Measurements from ENCODE around the gene TAF5.
A peak's percentile ranks its signal among the peaks of the same experiment; 100 is the strongest.
"Not testable (repeated sequence)": the region's sequence is repeated elsewhere in the genome, so short reads cannot be mapped to it uniquely, and the experiment has no call there.

The TAF5 gene

GRCh38 chr10:103367782-103368518 is at the start of gene TAF5:
TAF5 (plus strand) TSS chr10:103367976; CDS start chr10:103367990, 14 bp downstream.
- DNase-seq (ENCODE audit: extremely low read depth in 1 of 2, low read depth in 1 of 2): peak; percentile 76 to 80

DNA sequence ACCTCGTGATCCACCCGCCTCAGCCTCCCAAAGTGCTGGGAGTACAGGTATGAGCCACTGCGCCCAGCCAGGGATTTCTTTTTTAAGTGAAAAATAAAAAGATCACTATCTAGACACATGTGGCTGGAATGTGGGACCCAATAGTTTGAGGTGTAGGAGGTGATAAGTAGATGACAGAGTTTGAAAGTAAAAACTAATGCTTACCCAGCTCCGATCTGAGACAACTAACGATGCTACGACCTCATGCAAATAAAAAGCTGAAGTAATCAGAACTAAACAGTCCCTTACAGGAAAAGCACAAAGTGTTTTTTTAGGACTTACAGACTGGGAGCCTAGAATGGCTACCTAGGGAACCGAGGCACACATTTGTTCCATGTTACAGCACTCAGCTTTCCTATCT is 39.9 kb upstream of the TAF5 start:
- no peak for DNase-seq (ENCODE audit: extremely low read depth in 1 of 2, low read depth in 1 of 2)

- no peak for DNase-seq (ENCODE audit: extremely low read depth in 1 of 2, low read depth in 1 of 2)
Measured at GRCh38 chr10:103333934-103334520, 33.7 kb upstream of the TAF5 start.

- no peak for DNase-seq (ENCODE audit: extremely low read depth in 1 of 2, low read depth in 1 of 2)
Measured at GRCh38 chr10:103334567-103334966, 33.2 kb upstream of the TAF5 start.

DNA sequence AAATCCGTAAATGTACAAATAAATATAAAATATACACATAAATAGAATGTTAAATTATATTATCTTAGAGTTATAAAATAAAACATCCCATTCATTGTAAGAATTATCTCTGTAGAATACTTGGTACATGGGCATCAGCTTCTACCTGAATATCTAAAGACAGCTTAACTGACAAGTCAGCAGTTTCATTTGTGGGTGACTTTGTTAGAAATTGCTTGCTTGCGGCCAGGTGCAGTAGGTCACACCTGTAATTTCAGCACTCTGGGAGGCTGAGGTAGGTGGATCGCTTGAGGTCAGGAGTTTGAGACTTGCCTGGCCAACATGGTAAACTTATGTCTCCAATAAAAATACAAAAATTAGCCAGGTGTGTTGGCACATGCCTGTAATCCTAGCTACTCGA is 31.4 kb upstream of the TAF5 start:
- no peak for DNase-seq (ENCODE audit: extremely low read depth in 1 of 2, low read depth in 1 of 2)

- no peak for DNase-seq (ENCODE audit: extremely low read depth in 1 of 2, low read depth in 1 of 2)
Measured at GRCh38 chr10:103350175-103350516, 17.6 kb upstream of the TAF5 start.

DNA sequence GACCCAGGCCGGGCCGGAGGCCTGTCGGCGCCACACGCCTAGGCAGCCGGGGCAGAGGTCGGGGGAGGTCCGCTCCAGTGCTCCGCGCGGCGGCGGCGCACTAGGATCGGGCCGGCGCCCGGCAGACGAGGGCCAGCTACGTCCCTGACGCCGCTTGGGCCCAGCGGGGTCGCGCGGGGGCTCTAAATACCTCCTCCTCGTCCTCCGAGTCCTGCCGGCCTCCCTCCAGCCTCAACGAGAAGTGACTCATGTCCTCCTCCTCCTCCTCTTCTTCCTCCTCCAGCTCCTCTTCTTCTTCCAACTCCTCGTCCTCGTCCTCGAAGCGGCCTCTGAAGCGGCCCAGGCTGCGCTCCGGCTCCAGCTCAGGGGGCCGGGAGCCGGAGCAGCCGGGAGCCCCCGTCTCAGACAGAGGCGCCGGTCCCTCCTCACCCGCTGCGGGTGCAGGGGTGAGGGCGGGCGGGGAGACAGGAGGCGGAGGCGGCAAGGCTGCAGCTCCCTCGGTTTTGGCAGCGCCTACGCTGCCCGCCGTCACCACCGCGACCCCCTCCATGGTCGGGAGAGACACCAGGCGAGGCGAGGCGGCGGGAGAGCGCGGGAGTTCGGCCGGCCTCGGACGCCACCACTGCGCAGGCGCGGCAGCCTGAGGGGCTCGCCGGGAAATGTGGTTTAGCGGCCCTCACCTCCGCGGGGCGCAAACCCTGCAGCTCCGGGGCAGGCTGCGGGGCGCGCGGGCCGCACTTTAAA is 17.1 kb upstream of the TAF5 start, which contains the start of gene PCGF6:
Gene PCGF6, minus strand, starts transcription at position 624 of the 744 bp plus-strand sequence. Its CDS starts 74 bp downstream, at position 550.
- DNase-seq (ENCODE audit: extremely low read depth in 1 of 2, low read depth in 1 of 2): peak; percentile 24 to 48

DNA sequence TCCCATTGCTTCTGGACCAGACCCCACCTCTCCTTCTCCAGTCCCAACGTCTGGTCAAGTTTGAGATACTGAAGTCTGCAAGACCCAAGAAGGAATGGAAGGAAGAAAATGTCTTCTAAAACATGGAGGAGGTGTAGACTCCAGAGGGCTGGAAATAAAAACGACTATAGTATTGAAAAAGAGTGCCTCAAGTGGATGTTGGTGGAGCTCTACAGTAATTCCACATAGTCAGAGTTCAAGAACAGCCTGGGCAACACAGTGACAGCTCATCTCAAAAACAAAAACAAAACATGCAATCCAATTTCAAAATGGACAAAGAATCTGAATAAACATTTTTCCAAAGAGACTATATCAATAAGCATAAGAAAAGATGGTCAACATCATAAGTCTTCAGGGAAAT is 14.5 kb upstream of the TAF5 start:
- no peak for DNase-seq (ENCODE audit: extremely low read depth in 1 of 2, low read depth in 1 of 2)

DNA sequence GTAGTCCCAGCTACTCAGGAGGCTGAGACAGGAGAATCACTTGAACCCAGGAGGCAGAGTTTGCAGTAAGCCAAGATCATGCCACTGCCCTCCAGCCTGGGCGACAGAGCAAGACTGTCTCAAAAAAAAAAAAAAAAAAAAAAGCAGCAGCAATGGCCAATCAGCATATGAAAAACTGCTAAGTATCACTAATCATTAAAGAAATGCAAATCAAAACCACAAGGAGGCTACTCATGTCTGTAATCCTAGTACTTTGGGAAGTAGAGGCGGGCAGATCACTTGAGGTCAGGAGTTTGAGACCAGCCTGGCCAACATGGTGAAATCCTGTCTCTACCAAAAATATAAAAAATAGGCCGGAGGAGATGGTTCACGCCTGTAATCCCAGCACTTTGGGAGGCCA is 13.2 kb upstream of the TAF5 start:
- DNase-seq (ENCODE audit: extremely low read depth in 1 of 2, low read depth in 1 of 2): not testable (repeated sequence)

GRCh38 chr10:103355906-103356599 is 11.7 kb upstream of the TAF5 start:
- DNase-seq (ENCODE audit: extremely low read depth in 1 of 2, low read depth in 1 of 2): no peak

DNA sequence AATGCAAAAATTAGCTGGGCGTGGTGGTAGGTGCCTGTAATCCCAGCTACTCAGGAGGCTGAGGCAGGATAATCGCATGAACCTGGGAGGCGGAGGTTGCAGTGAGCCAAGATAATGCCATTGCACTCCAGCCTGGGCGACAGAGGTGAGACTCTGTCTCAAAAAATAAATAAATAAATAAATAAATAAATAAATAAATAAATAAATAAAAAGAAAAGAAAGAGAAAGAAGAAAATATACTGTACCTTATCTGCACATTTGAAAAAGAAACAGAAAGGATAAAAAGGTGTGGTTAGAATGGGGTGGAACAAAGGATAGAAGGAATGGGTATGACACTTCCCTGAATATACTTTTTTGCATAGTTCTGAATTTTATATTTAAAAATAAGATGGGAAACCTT is 8.3 kb upstream of the TAF5 start:
- DNase-seq (ENCODE audit: extremely low read depth in 1 of 2, low read depth in 1 of 2): not testable (repeated sequence)

- not testable (repeated sequence) for DNase-seq (ENCODE audit: extremely low read depth in 1 of 2, low read depth in 1 of 2)
Measured at GRCh38 chr10:103360791-103361190, 7.0 kb upstream of the TAF5 start.

DNA sequence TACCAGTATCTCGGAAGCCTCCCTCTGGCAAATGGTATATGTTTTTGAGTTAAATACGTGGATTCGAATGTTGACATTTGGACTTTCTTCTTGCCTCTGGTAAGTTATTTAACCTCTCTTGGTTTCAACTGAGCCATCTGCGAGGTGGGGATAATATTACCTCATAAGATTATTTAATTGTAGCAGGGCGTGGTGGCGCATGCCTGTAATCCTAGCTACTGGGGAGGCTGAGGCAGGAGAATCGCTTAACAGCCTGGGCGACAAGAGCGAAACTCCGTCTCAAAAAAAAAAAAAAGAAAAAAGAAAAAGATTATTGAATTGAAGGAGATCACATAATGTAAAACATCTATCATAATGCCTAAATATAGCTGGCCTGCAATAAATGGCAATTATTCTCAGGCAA is 396 bp upstream of the TAF5 start:
- no peak for DNase-seq (ENCODE audit: extremely low read depth in 1 of 2, low read depth in 1 of 2)

DNA sequence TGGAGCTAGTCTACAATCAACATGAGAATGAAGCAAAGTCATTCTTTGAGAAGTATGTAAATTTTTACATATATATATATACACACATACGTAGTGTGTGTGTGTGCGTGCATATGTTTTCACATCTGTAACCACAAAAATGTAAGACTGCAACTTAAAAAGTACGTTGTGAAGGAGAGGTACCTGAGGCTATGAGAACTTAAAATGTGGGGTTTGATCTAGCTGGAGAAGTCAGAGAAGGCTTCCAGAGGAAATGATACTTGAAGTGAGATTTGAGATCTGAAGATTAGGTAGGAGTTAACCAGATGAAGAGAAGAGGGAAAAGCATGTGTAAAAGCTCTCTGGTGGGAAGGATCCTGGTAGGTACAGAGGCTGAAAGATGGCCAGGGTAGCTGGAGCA is 5.8 kb downstream of the TAF5 start:
- DNase-seq (ENCODE audit: extremely low read depth in 1 of 2, low read depth in 1 of 2): no peak

DNA sequence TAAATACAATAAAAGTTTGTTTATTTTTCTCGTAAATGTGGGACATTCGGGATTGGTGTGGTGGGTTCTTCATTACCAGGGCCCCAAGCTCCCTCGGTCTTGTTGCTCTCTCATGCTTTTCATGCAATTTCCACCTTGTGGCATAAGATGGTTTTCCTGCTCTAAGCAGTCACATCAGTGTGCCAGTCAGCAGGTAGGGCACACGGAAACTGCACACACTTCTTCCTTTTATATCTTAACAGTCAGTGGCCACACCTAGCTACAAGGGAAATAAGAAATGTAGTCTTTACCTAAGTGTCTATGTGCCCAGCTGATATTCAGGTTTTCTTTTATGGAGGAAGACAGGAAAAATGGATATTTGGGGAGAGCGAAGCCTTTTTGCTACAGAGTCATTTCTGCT is 6.5 kb downstream of the TAF5 start:
- DNase-seq (ENCODE audit: extremely low read depth in 1 of 2, low read depth in 1 of 2): no peak

GRCh38 chr10:103382769-103383168 is 15.0 kb downstream of the TAF5 start:
- no peak for DNase-seq (ENCODE audit: extremely low read depth in 1 of 2, low read depth in 1 of 2)

DNA sequence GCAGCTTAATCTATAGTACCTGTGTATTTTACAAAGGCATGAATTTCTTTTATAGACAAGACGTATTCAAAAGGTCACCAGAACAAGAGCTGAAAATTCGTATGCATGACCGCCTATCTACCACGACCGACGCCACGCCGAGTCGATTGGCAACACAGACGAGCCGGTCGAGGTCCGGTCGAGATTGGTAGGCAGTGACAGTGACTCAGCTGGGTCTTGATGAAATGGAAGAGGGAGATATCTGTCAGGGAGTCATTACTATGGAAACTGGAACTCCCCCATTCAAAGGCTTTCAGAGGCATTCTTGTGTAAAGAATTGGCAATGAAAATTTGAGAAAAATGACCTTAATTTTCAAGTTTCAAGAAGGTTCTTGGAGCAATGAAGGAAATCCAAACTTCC is 26.4 kb downstream of the TAF5 start:
- DNase-seq (ENCODE audit: extremely low read depth in 1 of 2, low read depth in 1 of 2): no peak

DNA sequence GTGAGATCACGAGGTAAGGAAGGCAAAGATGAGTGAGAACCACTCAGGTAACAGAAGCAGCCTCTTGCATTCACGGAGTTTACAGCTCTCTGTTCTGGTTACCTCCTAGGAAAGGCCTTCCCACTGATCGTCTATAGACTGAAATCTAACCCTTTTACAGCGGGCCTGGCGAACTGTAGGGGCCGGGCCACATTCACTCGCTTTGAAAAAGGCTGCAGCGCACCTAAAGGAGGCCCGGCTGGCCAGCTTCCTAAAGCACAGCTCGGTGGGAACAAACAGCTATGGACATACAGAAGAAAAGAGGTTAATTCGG is 27.9 kb downstream of the TAF5 start:
- DNase-seq (ENCODE audit: extremely low read depth in 1 of 2, low read depth in 1 of 2): no peak

- DNase-seq (ENCODE audit: extremely low read depth in 1 of 2, low read depth in 1 of 2): peak; percentile 86
Measured at GRCh38 chr10:103396067-103396788, 28.5 kb downstream of the TAF5 start, which contains the start of the genes ATP5MK and PDCD11. ATP5MK (minus strand) TSS chr10:103396475; CDS start chr10:103392457, 4,018 bp downstream. PDCD11 (plus strand) TSS chr10:103396626; CDS start chr10:103398427, 1,801 bp downstream.

DNA sequence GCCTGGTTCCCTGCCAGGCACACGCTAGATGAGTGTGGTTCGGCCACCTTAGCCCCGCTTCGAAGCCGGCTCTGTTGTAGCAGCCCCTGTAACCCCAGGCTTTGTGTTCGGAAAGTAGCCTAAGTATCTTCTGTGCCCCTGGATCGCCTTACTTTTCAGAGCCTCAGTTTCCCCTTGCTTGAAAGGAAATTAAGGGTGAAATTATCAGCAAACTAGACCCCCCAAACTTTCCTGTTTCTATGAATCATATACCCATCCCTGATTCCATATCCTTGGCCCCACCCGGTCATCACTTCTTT is 29.0 kb downstream of the TAF5 start:
- no peak for DNase-seq (ENCODE audit: extremely low read depth in 1 of 2, low read depth in 1 of 2)
